ENCODE results near the gene JAK1. TPM values are rescaled to one million over a fixed set of nuclear protein-coding genes. Genes with fewer than 3 reads are reported as not detected.

JAK1 gene
- total RNA-seq, 2 donors from 2014 or later, result 22.9 to 23.2 TPM

- H3K9me3 Mint-ChIP-seq, result no peaks in the 10 kb centered on the region
- H3K27ac ChIP-seq (ENCODE audit: low read depth, low read length), result no peak overlapping the region
- peaks cover 3% of the 10 kb centered on the region for H3K4me1 Mint-ChIP-seq
- H3K27me3 Mint-ChIP-seq (ENCODE audit: insufficient read depth), result no peaks in the 10 kb centered on the region
- peaks cover 48% of the 10 kb centered on the region for H3K36me3 Mint-ChIP-seq (ENCODE audit: low read depth)
- no peaks in the 10 kb centered on the region for H3K4me1 ChIP-seq (ENCODE audit: control insufficient read depth, insufficient read depth, low read length)
- no peaks in the 10 kb centered on the region for H3K9me3 ChIP-seq (ENCODE audit: control insufficient read depth, low read length)
- no peaks in the 10 kb centered on the region for H3K27me3 ChIP-seq (ENCODE audit: control insufficient read depth, insufficient read depth, low read length, poor library complexity, severe bottlenecking)
- no peak for DNase-seq
- peaks cover 16% of the 10 kb centered on the region for H3K36me3 ChIP-seq (ENCODE audit: control insufficient read depth, insufficient read depth, low read length)
- H3K27ac Mint-ChIP-seq, result no peak overlapping the region
- H3K9ac ChIP-seq (ENCODE audit: extremely low read depth, low read length, poor library complexity, severe bottlenecking), result no peak overlapping the region
- TF ChIP-seq CTCF (conservative IDR thresholded peaks at IDR 0.05), result no peak
- H3K4me3 Mint-ChIP-seq, result no peak overlapping the region
- 89 to 100% methylated on average over 1 of the region's 1 CpG for WGBS, 2 experiments (ENCODE audit: insufficient coverage in 1 of 2, insufficient read length in 1 of 2)
- no peak overlapping the region for H3K4me3 ChIP-seq (ENCODE audit: low read length)
Observed at GRCh38 chr1:64872067-64872466, 94.3 kb downstream of the JAK1 start.

GRCh38 chr1:64871256-64871655, 95.1 kb downstream of the JAK1 start:
- no peaks in the 10 kb centered on the region for H3K4me1 Mint-ChIP-seq
- DNase-seq, result no peak
- H3K27me3 Mint-ChIP-seq (ENCODE audit: insufficient read depth), result no peaks in the 10 kb centered on the region
- H3K4me3 Mint-ChIP-seq, result no peak overlapping the region
- no peak overlapping the region for H3K27ac Mint-ChIP-seq
- 91 to 98% methylated on average over 6 to 8 of the region's 8 CpGs for WGBS, 2 experiments (ENCODE audit: insufficient coverage in 1 of 2, insufficient read length in 1 of 2)
- Histone ChIP-seq H3K27me3 (ENCODE audit: control insufficient read depth, insufficient read depth, low read length, poor library complexity, severe bottlenecking) (no peaks in the 10 kb centered on the region), H3K9ac (ENCODE audit: extremely low read depth, low read length, poor library complexity, severe bottlenecking) (no peak overlapping the region), H3K4me3 (ENCODE audit: low read length) (no peak overlapping the region), H3K4me1 (ENCODE audit: control insufficient read depth, insufficient read depth, low read length) (no peaks in the 10 kb centered on the region), H3K36me3 (ENCODE audit: control insufficient read depth, insufficient read depth, low read length) (peaks cover 21% of the 10 kb centered on the region), H3K9me3 (ENCODE audit: control insufficient read depth, low read length) (no peaks in the 10 kb centered on the region), H3K27ac (ENCODE audit: low read depth, low read length) (no peak overlapping the region)
- no peak for TF ChIP-seq CTCF (conservative IDR thresholded peaks at IDR 0.05)
- H3K9me3 Mint-ChIP-seq, result no peaks in the 10 kb centered on the region
- H3K36me3 Mint-ChIP-seq (ENCODE audit: low read depth), result peaks cover 53% of the 10 kb centered on the region

GRCh38 chr1:64867266-64867665, 99.1 kb downstream of the JAK1 start:
- Mint-ChIP-seq H3K4me3 (no peak overlapping the region), H3K36me3 (ENCODE audit: low read depth) (peaks cover 58% of the 10 kb centered on the region), H3K4me1 (no peaks in the 10 kb centered on the region), H3K27me3 (ENCODE audit: insufficient read depth) (no peaks in the 10 kb centered on the region), H3K9me3 (no peaks in the 10 kb centered on the region), H3K27ac (no peak overlapping the region)
- no peak overlapping the region for H3K9ac ChIP-seq (ENCODE audit: extremely low read depth, low read length, poor library complexity, severe bottlenecking)
- H3K36me3 ChIP-seq (ENCODE audit: control insufficient read depth, insufficient read depth, low read length), result peaks cover 23% of the 10 kb centered on the region
- TF ChIP-seq CTCF (conservative IDR thresholded peaks at IDR 0.05), result no peak
- H3K4me1 ChIP-seq (ENCODE audit: control insufficient read depth, insufficient read depth, low read length), result no peaks in the 10 kb centered on the region
- H3K9me3 ChIP-seq (ENCODE audit: control insufficient read depth, low read length), result no peaks in the 10 kb centered on the region
- H3K4me3 ChIP-seq (ENCODE audit: low read length), result no peak overlapping the region
- H3K27ac ChIP-seq (ENCODE audit: low read depth, low read length), result no peak overlapping the region
- no peaks in the 10 kb centered on the region for H3K27me3 ChIP-seq (ENCODE audit: control insufficient read depth, insufficient read depth, low read length, poor library complexity, severe bottlenecking)
- 90 to 100% methylated on average over 1 of the region's 1 CpG for WGBS, 2 experiments (ENCODE audit: insufficient coverage in 1 of 2, insufficient read length in 1 of 2)
- peak; percentile 1 for DNase-seq
